HG03342 (cell line): ENCODE measurements around the gene ADAM12.

Source experiments
- ATAC-seq: cut with Tn5 transposase; IDR thresholded peaks from one replicate; pipeline ENCODE4 v1.9.1; 2021; ENCODE audit warnings: mild to moderate bottlenecking, moderate library complexity; ENCODE audit not compliant: unreplicated experiment

ADAM12 gene

DNA sequence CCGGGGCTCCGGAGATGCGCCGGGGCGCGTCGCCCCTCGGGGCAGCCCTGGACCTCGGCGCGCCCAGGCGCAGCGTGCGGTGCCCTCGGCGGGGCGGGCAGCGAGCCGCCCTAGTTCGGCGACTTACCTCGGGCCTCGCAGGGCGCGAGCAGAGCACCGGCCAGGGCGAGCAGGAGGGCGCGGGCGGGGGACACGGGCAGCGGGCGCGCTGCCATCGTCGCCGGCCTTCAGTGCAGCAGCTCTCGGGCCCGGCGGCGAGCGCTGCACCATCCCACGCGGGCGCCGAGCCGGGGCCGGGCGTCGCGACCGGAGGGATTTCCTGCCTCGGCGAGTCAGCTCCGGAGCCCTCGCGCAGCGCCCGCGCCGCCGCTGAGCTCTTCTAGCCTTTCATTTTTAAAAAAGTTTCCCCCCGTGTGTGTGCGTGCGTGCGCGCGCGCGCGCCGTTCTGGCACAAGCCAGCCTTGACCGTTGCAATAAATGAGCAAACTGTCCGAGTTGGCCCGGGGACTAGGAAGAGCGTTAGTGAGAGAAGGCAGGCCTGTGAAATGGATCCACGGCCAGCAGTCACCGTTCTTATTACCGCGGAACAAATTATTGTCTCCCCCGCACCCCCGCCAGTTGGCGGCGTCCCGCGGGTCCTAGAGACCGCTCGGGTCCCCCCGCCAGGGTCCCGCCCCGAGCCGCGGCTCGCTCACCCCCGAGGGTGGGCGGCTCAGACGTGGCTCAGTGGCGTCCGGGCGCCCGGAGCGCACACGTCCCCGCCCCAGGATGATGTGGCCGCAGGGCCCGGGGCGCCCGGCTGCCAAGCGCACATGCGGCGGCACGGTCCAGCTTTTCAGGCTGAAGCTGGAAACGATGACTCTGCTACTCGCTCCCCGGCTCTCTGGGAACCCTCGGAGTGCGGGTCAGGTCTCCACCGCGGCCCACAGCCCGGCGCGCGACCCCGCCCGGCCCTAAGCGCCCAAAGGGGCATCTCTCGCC is at the start of gene ADAM12:
Gene ADAM12, minus strand, starts transcription at position 547 of the 981 bp plus-strand sequence. Its CDS starts 332 bp downstream, at position 215.
- no peak for ATAC-seq

GRCh38 chr10:126437635-126438406 is 49.5 kb upstream of the ADAM12 start:
- no peak for ATAC-seq

- no peak for ATAC-seq
These were observed 46.0 kb upstream of the ADAM12 start for GRCh38 chr10:126434235-126434634.

- ATAC-seq: no peak
These were observed 45.1 kb upstream of the ADAM12 start for GRCh38 chr10:126433351-126433750.

GRCh38 chr10:126432507-126432906 is 44.2 kb upstream of the ADAM12 start:
- ATAC-seq: no peak

DNA sequence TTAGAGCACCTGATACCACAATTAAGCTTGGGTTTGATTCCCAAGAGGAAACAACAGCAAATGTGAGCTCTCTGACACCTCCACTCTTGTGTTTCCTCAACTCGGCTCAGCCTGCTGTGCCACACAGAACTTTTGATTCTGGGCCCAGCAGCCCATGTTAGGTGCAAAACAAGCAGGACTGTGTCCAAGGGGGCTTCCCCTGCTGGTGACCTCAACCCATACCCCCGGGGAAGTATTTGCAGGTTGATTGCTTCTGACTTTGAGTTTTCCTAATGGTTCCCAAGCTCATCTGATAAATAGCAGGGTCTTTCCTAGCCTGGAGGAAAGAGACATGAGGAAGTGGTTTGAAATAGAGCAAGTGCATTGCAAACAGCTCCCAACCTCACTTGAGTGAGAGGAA is 43.5 kb upstream of the ADAM12 start:
- ATAC-seq: no peak

DNA sequence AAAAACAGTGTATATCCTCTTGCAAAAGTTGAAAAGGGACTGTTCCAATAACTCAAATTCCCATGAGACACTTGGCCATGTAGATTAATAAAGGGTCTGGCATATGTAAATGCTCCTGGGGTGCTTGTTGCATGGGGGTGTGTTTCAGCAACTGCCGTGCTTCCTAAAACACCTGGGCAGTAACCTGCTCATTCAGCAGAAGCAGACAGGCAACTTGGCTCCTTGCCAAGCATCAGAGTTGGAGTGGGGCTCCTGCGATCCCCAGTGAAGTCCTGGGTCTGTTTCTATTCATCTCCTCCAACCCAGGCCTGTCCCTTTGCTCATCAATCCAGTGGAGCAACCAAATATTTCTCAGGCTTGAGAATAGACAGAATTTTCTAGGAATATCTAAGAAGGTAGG is 42.2 kb upstream of the ADAM12 start:
- no peak for ATAC-seq

GRCh38 chr10:126429275-126429674 is 41.0 kb upstream of the ADAM12 start:
- no peak for ATAC-seq

GRCh38 chr10:126425489-126426065 is 37.3 kb upstream of the ADAM12 start:
- no peak for ATAC-seq

- no peak for ATAC-seq
These were observed 36.8 kb upstream of the ADAM12 start for GRCh38 chr10:126425032-126425431.

GRCh38 chr10:126423732-126424491 is 35.6 kb upstream of the ADAM12 start:
- no peak for ATAC-seq

DNA sequence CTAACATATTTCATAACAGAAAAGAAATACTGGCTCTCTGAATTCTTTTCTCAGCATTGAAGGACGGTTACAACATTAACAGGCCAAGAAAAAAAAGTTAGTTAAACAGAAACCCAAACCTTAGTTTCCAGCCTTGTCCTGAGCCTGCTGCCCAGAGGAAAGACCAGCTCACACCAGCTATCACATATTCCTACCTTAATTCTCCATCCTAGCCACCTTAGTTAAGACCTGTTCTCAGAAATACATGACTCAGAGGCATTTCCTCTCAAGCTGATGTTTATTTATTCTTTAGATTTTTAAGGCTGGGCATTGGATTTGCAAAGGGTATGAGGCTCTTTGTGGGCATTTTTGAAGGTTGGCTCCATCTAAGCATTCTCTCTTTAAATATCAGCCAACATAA is 34.3 kb upstream of the ADAM12 start:
- ATAC-seq: no peak

DNA sequence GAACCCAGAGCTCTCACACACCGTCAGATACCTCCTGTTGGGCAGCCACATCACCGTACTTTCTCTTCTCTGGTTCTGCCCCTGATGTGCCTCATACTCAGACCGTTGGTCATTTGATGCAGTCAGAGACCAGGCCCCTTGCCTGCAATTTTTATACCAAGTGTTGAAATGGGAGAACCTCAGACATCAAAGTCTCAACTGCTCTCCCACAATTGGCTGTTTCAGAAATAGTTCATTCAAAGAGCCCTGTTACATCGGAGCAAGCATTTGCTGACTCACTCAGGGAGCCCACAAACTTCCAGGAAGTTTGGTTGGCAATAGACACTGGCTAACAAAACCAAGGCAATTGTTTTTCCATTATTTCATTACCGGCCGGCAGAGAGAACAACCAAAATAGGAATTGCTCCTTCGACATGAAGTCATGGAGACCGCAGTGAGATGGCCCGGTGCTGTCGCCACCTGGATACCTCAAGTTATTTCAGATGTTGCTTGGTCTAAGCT is 33.5 kb upstream of the ADAM12 start:
- ATAC-seq: no peak

DNA sequence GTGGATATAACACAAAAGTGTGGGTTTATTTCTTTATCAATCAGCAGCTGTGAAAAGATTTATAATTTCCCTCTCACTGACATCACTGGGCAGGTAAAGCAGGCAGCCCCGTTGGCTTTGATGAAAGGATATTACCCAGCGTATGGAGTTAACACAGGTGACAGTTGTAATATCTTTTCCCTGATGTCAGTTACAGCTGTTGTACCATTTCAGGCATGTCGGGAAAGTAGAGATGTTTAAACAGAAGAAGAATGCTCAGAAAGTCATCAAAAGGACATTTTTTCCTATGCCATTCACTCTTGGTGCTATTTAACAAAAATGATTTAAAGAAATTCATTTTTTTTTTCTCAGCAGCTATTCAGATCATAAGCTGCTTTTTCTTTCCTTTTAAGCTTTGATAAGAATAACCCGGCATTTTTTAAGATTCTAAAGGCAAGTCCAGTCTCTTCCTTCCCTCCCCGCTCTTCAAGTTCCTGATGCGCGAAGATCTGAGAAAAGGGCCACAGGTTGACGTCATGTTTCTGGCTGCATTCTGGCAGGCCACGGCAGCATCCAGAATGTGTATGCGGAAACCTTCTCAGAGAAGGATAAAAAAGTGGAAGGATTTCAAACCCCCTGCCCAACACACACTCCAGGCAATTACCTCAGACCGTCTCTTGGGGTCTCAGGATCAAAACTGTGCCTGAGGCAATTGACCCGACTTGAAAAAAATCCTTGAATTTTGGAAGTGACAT is 32.5 kb upstream of the ADAM12 start:
- no peak for ATAC-seq

DNA sequence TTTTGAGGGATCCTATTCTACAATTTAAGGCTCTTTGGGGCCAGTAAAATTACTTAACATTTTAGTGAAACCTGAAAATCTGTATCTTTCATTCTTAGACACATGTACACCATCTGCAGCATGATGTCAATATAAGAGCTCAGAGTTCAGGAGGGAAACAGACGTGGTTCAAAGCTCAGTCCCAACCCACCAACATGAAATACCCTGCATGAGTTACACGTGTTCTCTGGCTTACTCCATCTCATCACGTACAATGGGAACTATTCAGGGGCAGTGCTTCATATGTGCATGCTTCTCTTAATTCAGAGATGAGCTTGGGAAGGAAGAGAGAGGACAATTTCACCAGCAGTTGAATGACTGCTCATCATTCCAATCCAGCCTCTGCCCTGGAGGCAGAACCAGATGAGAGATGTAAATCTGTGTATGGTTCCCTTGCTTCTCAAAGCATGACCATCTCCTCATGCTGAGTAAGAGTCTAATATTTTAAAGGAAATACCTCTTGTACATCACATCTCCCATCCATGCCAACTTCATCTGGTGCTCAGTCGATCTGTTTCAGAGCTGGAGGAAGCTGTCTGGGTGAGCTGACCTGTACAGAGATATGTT is 29.0 kb upstream of the ADAM12 start:
- no peak for ATAC-seq

DNA sequence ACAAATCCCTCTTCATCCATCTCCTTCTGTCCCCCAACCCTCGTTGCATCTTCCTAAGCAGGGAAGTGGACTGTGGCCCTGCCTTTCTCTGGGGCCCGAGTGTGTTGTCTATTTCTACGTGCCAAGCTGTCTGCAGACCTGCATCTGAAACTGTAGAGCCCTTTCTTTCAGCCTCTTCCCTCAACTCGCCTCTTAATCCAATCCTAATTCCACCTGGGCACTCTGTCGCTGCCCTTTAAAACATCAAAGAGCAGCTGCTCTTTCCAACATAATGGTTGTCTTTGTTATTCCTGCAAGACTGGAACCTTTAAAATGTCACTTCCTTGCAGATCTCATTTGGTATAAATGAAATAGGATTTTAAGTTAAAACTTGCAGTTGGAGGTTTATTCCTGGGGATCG is 21.5 kb upstream of the ADAM12 start:
- no peak for ATAC-seq

- ATAC-seq: no peak
These were observed 20.8 kb upstream of the ADAM12 start for GRCh38 chr10:126408953-126409641.

GRCh38 chr10:126407831-126408230 is 19.6 kb upstream of the ADAM12 start:
- ATAC-seq: no peak

- no peak for ATAC-seq
These were observed 17.0 kb upstream of the ADAM12 start for GRCh38 chr10:126405239-126405775.
